Measurements from ENCODE around the gene ST6GALNAC5. TPM values are rescaled to one million over a fixed set of nuclear protein-coding genes. Genes with fewer than 3 reads are reported as not detected.

ST6GALNAC5 gene
- total and polyA plus RNA-seq, 10 of the 15 experiments (the other 5 are each of a cell fraction or from before 2014, with no cell fraction given), result under 0.01 to 1.8 (median 0.07) TPM; not detected in 6

- no peak overlapping the region for H2AFZ ChIP-seq (ENCODE audit: control insufficient read depth, low read depth, low read length)
- SMC1A ChIA-PET (ENCODE audit: uncharacterized antibody, unreplicated experiment), result no interaction called here
- in situ Hi-C loops (cut with MboI), result no loop called here
- CTCF ChIA-PET, result no interaction called here
- no peak overlapping the region for H3K9ac ChIP-seq (ENCODE audit: control insufficient read depth, insufficient read depth, low read length)
- no peaks in the 10 kb centered on the region; a peak in 1 of 4 replicates for H3K27me3 ChIP-seq (replicated peaks in 1 of 2; ENCODE audit: control insufficient read depth in 2 of 2, insufficient read depth in 2 of 2, low read length in 1 of 2)
- no peaks in the 10 kb centered on the region for H3K36me3 ChIP-seq (ENCODE audit: control insufficient read depth in 2 of 2, insufficient read depth in 2 of 2, low read length in 1 of 2)
- H3K4me3 ChIP-seq, result no peak overlapping the region
- no TSS peak for BruUV-seq (replicated peaks)
- H3K9me3 ChIP-seq (replicated peaks; ENCODE audit: control insufficient read depth, insufficient read depth, low read length), result no peaks in the 10 kb centered on the region
- WGBS (ENCODE audit: insufficient coverage, insufficient replicate concordance, low lambda C conversion rate, missing lambda C conversion rate), result 0% methylated on average over 1 of the region's 1 CpG
- DNase-seq (ENCODE audit: low read depth, low spot score) (no peak), ATAC-seq (no peak), FAIRE-seq (no peak)
- POLR2A ChIA-PET, result no interaction called here
- no peaks in the 10 kb centered on the region for H4K20me1 ChIP-seq (ENCODE audit: control insufficient read depth, insufficient read depth)
- RAD21 ChIA-PET (ENCODE audit: unreplicated experiment), result no interaction called here
- H3K4me1 ChIP-seq (ENCODE audit: control insufficient read depth, insufficient read depth, low read length), result no peaks in the 10 kb centered on the region
- H3K4me2 ChIP-seq (ENCODE audit: control insufficient read depth, insufficient read depth), result no peak overlapping the region
- no peak overlapping the region for H3K27ac ChIP-seq (ENCODE audit: control insufficient read depth, insufficient read depth)
- TF ChIP-seq NFYB (IDR thresholded peaks at IDR 0.05; ENCODE audit: insufficient read depth, low read depth, low read length) (no peak), MEF2B (IDR thresholded peaks at IDR 0.05; ENCODE audit: partially characterized antibody, poor library complexity, severe bottlenecking) (no peak)
- intact Hi-C loops (cut with micrococcal nuclease; ENCODE audit: unreplicated experiment), result no loop called here
- H3K79me2 ChIP-seq (ENCODE audit: control insufficient read depth, insufficient read depth, low read length), result no peaks in the 10 kb centered on the region
Measured at GRCh38 chr1:77039111-77039510, 171.8 kb downstream of the ST6GALNAC5 start.

- Histone ChIP-seq H3K9me3 (replicated peaks; ENCODE audit: control insufficient read depth, insufficient read depth, low read length) (no peaks in the 10 kb centered on the region), H3K79me2 (ENCODE audit: control insufficient read depth, insufficient read depth, low read length) (no peaks in the 10 kb centered on the region), H3K27ac (ENCODE audit: control insufficient read depth, insufficient read depth) (no peak overlapping the region), H3K4me1 (ENCODE audit: control insufficient read depth, insufficient read depth, low read length) (no peaks in the 10 kb centered on the region), H3K9ac (ENCODE audit: control insufficient read depth, insufficient read depth, low read length) (no peak overlapping the region), H3K27me3 (replicated peaks in 1 of 2; ENCODE audit: control insufficient read depth in 2 of 2, insufficient read depth in 2 of 2, low read length in 1 of 2) (no peaks in the 10 kb centered on the region; a peak in 1 of 4 replicates), H3K4me3 (no peak overlapping the region), H4K20me1 (ENCODE audit: control insufficient read depth, insufficient read depth) (no peaks in the 10 kb centered on the region), H2AFZ (ENCODE audit: control insufficient read depth, low read depth, low read length) (no peak overlapping the region), H3K4me2 (ENCODE audit: control insufficient read depth, insufficient read depth) (no peak overlapping the region), H3K36me3 (ENCODE audit: control insufficient read depth in 2 of 2, insufficient read depth in 2 of 2, low read length in 1 of 2) (no peaks in the 10 kb centered on the region)
- no peak for DNase-seq (ENCODE audit: low read depth, low spot score)
- ChIA-PET POLR2A (no interaction called here), SMC1A (ENCODE audit: uncharacterized antibody, unreplicated experiment) (interaction anchor here (1.0 kb wide), 1 partner anchor 9 kb away, joined by 4 read pairs; no protein-coding TSS in a partner anchor), CTCF (interaction anchor here (0.6 kb wide), 1 partner anchor 639 kb away, joined by 3 read pairs; no protein-coding TSS in a partner anchor), RAD21 (ENCODE audit: unreplicated experiment) (no interaction called here)
- TF ChIP-seq PML (IDR thresholded peaks at IDR 0.05; ENCODE audit: low read length), result no peak
- TF ChIP-seq ZBED1 (IDR thresholded peaks at IDR 0.05; ENCODE audit: borderline replicate concordance), result no peak
- TF ChIP-seq SREBF2 (IDR thresholded peaks at IDR 0.05; ENCODE audit: low read length), result no peak
- no peak for TF ChIP-seq MYB (IDR thresholded peaks at IDR 0.05; ENCODE audit: borderline replicate concordance, low read depth, low read length)
- no peak for TF ChIP-seq TCF7 (IDR thresholded peaks at IDR 0.05; ENCODE audit: borderline replicate concordance)
- in situ Hi-C loops (cut with MboI), result no loop called here
- 26% methylated on average over 8 of the region's 8 CpGs for WGBS (ENCODE audit: insufficient coverage, insufficient replicate concordance, low lambda C conversion rate, missing lambda C conversion rate)
- no peak for FAIRE-seq
- no peak for ATAC-seq
- intact Hi-C loops (cut with micrococcal nuclease; ENCODE audit: unreplicated experiment), result no loop called here
- no TSS peak for BruUV-seq (replicated peaks)
Measured at GRCh38 chr1:77039739-77040138, 172.5 kb downstream of the ST6GALNAC5 start.
